GM12875 (cell line): ENCODE results near the gene PPFIA4.

Experiments used
- H3K4me3 ChIP-seq: one replicate; pipeline ENCODE4 v1.5.1; 2011; ENCODE audit warnings: low read depth, low read length, control low read depth
- CTCF ChIP-seq: IDR thresholded peaks from 2 replicates; pipeline ENCODE4 v1.5.1; 2011; ENCODE audit warnings: low read depth, mild to moderate bottlenecking, control low read depth, inconsistent platforms, low read length, moderate library complexity, borderline replicate concordance; ENCODE audit not compliant: insufficient read depth

PPFIA4 gene

GRCh38 chr1:203078478-203078877, 52.2 kb downstream of the PPFIA4 start:
- no peak for TF ChIP-seq CTCF
- H3K4me3 ChIP-seq, result no peak overlapping the region

DNA sequence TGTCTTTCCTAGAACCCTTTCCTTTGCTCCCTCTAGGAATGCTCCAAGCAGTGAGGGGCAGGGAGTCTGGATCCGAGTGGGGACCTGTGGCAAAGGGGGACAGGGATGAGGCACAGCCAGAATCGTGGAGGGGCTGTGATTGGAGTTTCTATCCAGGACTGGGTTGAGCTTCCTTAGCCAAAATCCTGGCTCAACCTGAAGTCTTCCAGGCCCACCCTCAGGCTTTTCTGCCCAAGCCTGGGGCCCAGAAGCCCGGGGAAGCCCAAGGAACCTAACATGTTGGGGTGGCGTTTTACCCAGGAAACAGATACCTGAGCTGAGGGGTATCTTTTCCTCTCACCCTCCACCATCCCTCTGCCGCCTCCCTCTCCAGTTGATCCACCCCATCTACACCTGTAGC, 54.2 kb downstream of the PPFIA4 start:
- TF ChIP-seq CTCF, result no peak

GRCh38 chr1:203081465-203082230, 55.4 kb downstream of the PPFIA4 start:
- no peak overlapping the region for H3K4me3 ChIP-seq
- no peak for TF ChIP-seq CTCF

More for the DNA sequence above, 54.2 kb downstream of the PPFIA4 start:
- H3K4me3 ChIP-seq, result no peak overlapping the region

GRCh38 chr1:203082231-203082505, 55.9 kb downstream of the PPFIA4 start:
- no peak overlapping the region for H3K4me3 ChIP-seq
- TF ChIP-seq CTCF, result no peak

GRCh38 chr1:203082571-203083462, 56.5 kb downstream of the PPFIA4 start:
- no peak for TF ChIP-seq CTCF
- no peak overlapping the region for H3K4me3 ChIP-seq

DNA sequence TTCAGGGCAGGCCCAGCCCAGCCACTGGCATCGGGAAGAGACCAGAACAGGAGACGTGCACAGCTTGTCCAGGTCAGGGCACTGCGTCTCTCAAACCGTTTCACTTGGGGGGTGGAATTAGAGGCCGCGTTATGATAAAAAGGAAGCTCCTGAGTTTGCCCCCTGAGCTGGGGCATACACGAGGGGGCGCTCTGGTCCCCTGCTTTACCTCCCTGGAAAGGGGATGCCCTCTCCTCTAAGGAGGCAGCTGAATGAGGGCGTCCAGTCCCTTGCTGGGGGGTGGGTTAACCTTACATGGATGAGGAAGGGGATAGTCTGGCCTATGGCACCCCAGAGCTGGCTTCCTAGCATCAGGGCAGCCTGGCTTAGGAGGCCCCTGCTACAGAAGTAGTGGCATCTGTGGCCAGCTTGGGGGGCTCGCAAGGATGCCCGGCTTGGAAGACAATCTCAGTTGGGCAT, 57.2 kb downstream of the PPFIA4 start:
- no peak for TF ChIP-seq CTCF
- H3K4me3 ChIP-seq, result no peak overlapping the region
